ENCODE data around the gene SYNGR1.

Gene SYNGR1

GRCh38 chr22:39405346-39406085 is 55.7 kb downstream of the SYNGR1 start:
- no peak overlapping the region for H3K18ac ChIP-seq (ENCODE audit: low read length)

GRCh38 chr22:39408173-39408572 is 58.4 kb downstream of the SYNGR1 start:
- H4K5ac ChIP-seq (ENCODE audit: low read length) = no peak overlapping the region
- no peaks in the 10 kb centered on the region for H3K27me3 ChIP-seq (ENCODE audit: insufficient read depth, low read length, poor library complexity)
- no peaks in the 10 kb centered on the region for H3K79me2 ChIP-seq (ENCODE audit: control insufficient read depth, insufficient read depth, low read length)
- no peak overlapping the region for H3K9ac ChIP-seq (ENCODE audit: low read length)
- no peak overlapping the region for H3K56ac ChIP-seq (ENCODE audit: low read length)
- no peak overlapping the region for H3K27ac ChIP-seq (ENCODE audit: low read depth, low read length)
- no peak overlapping the region for H3K23ac ChIP-seq (ENCODE audit: low read length)
- H2BK5ac ChIP-seq (ENCODE audit: low read length) = no peak overlapping the region
- H3K18ac ChIP-seq (ENCODE audit: low read length) = no peak overlapping the region
- no peaks in the 10 kb centered on the region for H3K79me1 ChIP-seq (ENCODE audit: low read length)
- no peaks in the 10 kb centered on the region for H3K36me3 ChIP-seq (ENCODE audit: control insufficient read depth, insufficient read depth, low read length)
- H3K4me1 ChIP-seq (ENCODE audit: control insufficient read depth, low read depth, low read length) = no peaks in the 10 kb centered on the region
- WGBS (ENCODE audit: extremely low coverage, insufficient coverage, low lambda C conversion rate) = no CpG with 5 or more reads among the region's 11 CpGs
- H3K4me3 ChIP-seq (ENCODE audit: low read length) = no peak overlapping the region
- no peak overlapping the region for H3K4ac ChIP-seq (ENCODE audit: low read depth, low read length)
- no peak for DNase-seq
- H2BK15ac ChIP-seq (replicated peaks; ENCODE audit: low read depth) = no peak overlapping the region
- no peak overlapping the region for H2BK120ac ChIP-seq (ENCODE audit: low read depth, low read length)
- H2AK5ac ChIP-seq (ENCODE audit: low read length) = no peak overlapping the region
- H4K8ac ChIP-seq (ENCODE audit: low read depth, low read length) = no peak overlapping the region
- no peak overlapping the region for H3K4me2 ChIP-seq (ENCODE audit: low read length)

More at GRCh38 chr22:39405346-39406085, 55.7 kb downstream of the SYNGR1 start:
- no peak overlapping the region for H2AK5ac ChIP-seq (ENCODE audit: low read length)
- no peaks in the 10 kb centered on the region for H3K79me1 ChIP-seq (ENCODE audit: low read length)
- no peak overlapping the region for H3K9ac ChIP-seq (ENCODE audit: low read length)
- H3K23ac ChIP-seq (ENCODE audit: low read length) = no peak overlapping the region
- H3K4ac ChIP-seq (ENCODE audit: low read depth, low read length) = no peak overlapping the region
- H3K27me3 ChIP-seq (ENCODE audit: insufficient read depth, low read length, poor library complexity) = no peaks in the 10 kb centered on the region
- no peak overlapping the region for H3K56ac ChIP-seq (ENCODE audit: low read length)
- H3K4me2 ChIP-seq (ENCODE audit: low read length) = no peak overlapping the region
- no peak overlapping the region for H2BK5ac ChIP-seq (ENCODE audit: low read length)
- H3K79me2 ChIP-seq (ENCODE audit: control insufficient read depth, insufficient read depth, low read length) = no peaks in the 10 kb centered on the region
- no peak overlapping the region for H2BK15ac ChIP-seq (replicated peaks; ENCODE audit: low read depth)
- H4K5ac ChIP-seq (ENCODE audit: low read length) = no peak overlapping the region
- WGBS (ENCODE audit: extremely low coverage, insufficient coverage, low lambda C conversion rate) = no CpG with 5 or more reads among the region's 28 CpGs
- no peak for DNase-seq
- H2BK120ac ChIP-seq (ENCODE audit: low read depth, low read length) = no peak overlapping the region
- H3K36me3 ChIP-seq (ENCODE audit: control insufficient read depth, insufficient read depth, low read length) = no peaks in the 10 kb centered on the region
- no peak overlapping the region for H3K27ac ChIP-seq (ENCODE audit: low read depth, low read length)
- no peaks in the 10 kb centered on the region for H3K4me1 ChIP-seq (ENCODE audit: control insufficient read depth, low read depth, low read length)
- no peak overlapping the region for H4K8ac ChIP-seq (ENCODE audit: low read depth, low read length)
- no peak overlapping the region for H3K4me3 ChIP-seq (ENCODE audit: low read length)

GRCh38 chr22:39408807-39409206 is 59.0 kb downstream of the SYNGR1 start:
- no peak overlapping the region for H3K4me3 ChIP-seq (ENCODE audit: low read length)
- no peaks in the 10 kb centered on the region for H3K36me3 ChIP-seq (ENCODE audit: control insufficient read depth, insufficient read depth, low read length)

GRCh38 chr22:39409516-39410029 is 59.8 kb downstream of the SYNGR1 start:
- DNase-seq = no peak
- Histone ChIP-seq H3K56ac (ENCODE audit: low read length) (peak overlapping the region; percentile 22), H2BK5ac (ENCODE audit: low read length) (no peak overlapping the region), H3K4ac (ENCODE audit: low read depth, low read length) (no peak overlapping the region), H3K4me2 (ENCODE audit: low read length) (no peak overlapping the region), H2AK5ac (ENCODE audit: low read length) (no peak overlapping the region), H3K79me2 (ENCODE audit: control insufficient read depth, insufficient read depth, low read length) (no peaks in the 10 kb centered on the region), H3K4me3 (ENCODE audit: low read length) (no peak overlapping the region), H3K18ac (ENCODE audit: low read length) (no peak overlapping the region), H4K5ac (ENCODE audit: low read length) (no peak overlapping the region), H4K8ac (ENCODE audit: low read depth, low read length) (no peak overlapping the region), H3K27me3 (ENCODE audit: insufficient read depth, low read length, poor library complexity) (no peaks in the 10 kb centered on the region), H3K9ac (ENCODE audit: low read length) (no peak overlapping the region), H3K4me1 (ENCODE audit: control insufficient read depth, low read depth, low read length) (no peaks in the 10 kb centered on the region), H2BK15ac (replicated peaks; ENCODE audit: low read depth) (no peak overlapping the region), H3K27ac (ENCODE audit: low read depth, low read length) (no peak overlapping the region), H3K79me1 (ENCODE audit: low read length) (no peaks in the 10 kb centered on the region), H2BK120ac (ENCODE audit: low read depth, low read length) (no peak overlapping the region), H3K23ac (ENCODE audit: low read length) (no peak overlapping the region), H3K36me3 (ENCODE audit: control insufficient read depth, insufficient read depth, low read length) (no peaks in the 10 kb centered on the region)
- no CpG with 5 or more reads among the region's 11 CpGs for WGBS (ENCODE audit: extremely low coverage, insufficient coverage, low lambda C conversion rate)

More at GRCh38 chr22:39408807-39409206, 59.0 kb downstream of the SYNGR1 start:
- Histone ChIP-seq H3K9ac (ENCODE audit: low read length) (no peak overlapping the region), H2AK5ac (ENCODE audit: low read length) (no peak overlapping the region), H4K8ac (ENCODE audit: low read depth, low read length) (no peak overlapping the region), H3K4ac (ENCODE audit: low read depth, low read length) (no peak overlapping the region), H2BK120ac (ENCODE audit: low read depth, low read length) (no peak overlapping the region), H3K79me2 (ENCODE audit: control insufficient read depth, insufficient read depth, low read length) (no peaks in the 10 kb centered on the region), H2BK15ac (replicated peaks; ENCODE audit: low read depth) (no peak overlapping the region), H3K23ac (ENCODE audit: low read length) (no peak overlapping the region), H3K18ac (ENCODE audit: low read length) (no peak overlapping the region), H3K27ac (ENCODE audit: low read depth, low read length) (no peak overlapping the region), H2BK5ac (ENCODE audit: low read length) (no peak overlapping the region), H3K4me2 (ENCODE audit: low read length) (no peak overlapping the region), H4K5ac (ENCODE audit: low read length) (no peak overlapping the region), H3K4me1 (ENCODE audit: control insufficient read depth, low read depth, low read length) (no peaks in the 10 kb centered on the region), H3K56ac (ENCODE audit: low read length) (no peak overlapping the region), H3K79me1 (ENCODE audit: low read length) (no peaks in the 10 kb centered on the region), H3K27me3 (ENCODE audit: insufficient read depth, low read length, poor library complexity) (no peaks in the 10 kb centered on the region)
- no CpG with 5 or more reads among the region's 1 CpG for WGBS (ENCODE audit: extremely low coverage, insufficient coverage, low lambda C conversion rate)
- DNase-seq = no peak

- H3K4me3 ChIP-seq (ENCODE audit: low read length) = no peak overlapping the region
- no peak overlapping the region for H3K56ac ChIP-seq (ENCODE audit: low read length)
- H2BK15ac ChIP-seq (replicated peaks; ENCODE audit: low read depth) = no peak overlapping the region
- no peaks in the 10 kb centered on the region for H3K79me1 ChIP-seq (ENCODE audit: low read length)
- no peaks in the 10 kb centered on the region for H3K27me3 ChIP-seq (ENCODE audit: insufficient read depth, low read length, poor library complexity)
- H2AK5ac ChIP-seq (ENCODE audit: low read length) = no peak overlapping the region
- H4K5ac ChIP-seq (ENCODE audit: low read length) = no peak overlapping the region
- no peaks in the 10 kb centered on the region for H3K36me3 ChIP-seq (ENCODE audit: control insufficient read depth, insufficient read depth, low read length)
- no peak overlapping the region for H3K9ac ChIP-seq (ENCODE audit: low read length)
- no peak for DNase-seq
- no peak overlapping the region for H2BK120ac ChIP-seq (ENCODE audit: low read depth, low read length)
- no peak overlapping the region for H3K27ac ChIP-seq (ENCODE audit: low read depth, low read length)
- no peak overlapping the region for H4K8ac ChIP-seq (ENCODE audit: low read depth, low read length)
- no peaks in the 10 kb centered on the region for H3K79me2 ChIP-seq (ENCODE audit: control insufficient read depth, insufficient read depth, low read length)
- WGBS (ENCODE audit: extremely low coverage, insufficient coverage, low lambda C conversion rate) = no CpG with 5 or more reads among the region's 4 CpGs
- H2BK5ac ChIP-seq (ENCODE audit: low read length) = no peak overlapping the region
- no peak overlapping the region for H3K23ac ChIP-seq (ENCODE audit: low read length)
- H3K4me1 ChIP-seq (ENCODE audit: control insufficient read depth, low read depth, low read length) = no peaks in the 10 kb centered on the region
- no peak overlapping the region for H3K18ac ChIP-seq (ENCODE audit: low read length)
- no peak overlapping the region for H3K4ac ChIP-seq (ENCODE audit: low read depth, low read length)
- H3K4me2 ChIP-seq (ENCODE audit: low read length) = no peak overlapping the region
Observed at GRCh38 chr22:39410264-39410663, 60.5 kb downstream of the SYNGR1 start.

Measured in mesendoderm (in vitro differentiated cells).